RWPE1 (cell line): ENCODE data around the gene ASIC1.

Experiments used
- CTCF ChIA-PET: fragments of 350-600 bp; sonication (Branson Sonifier 250); formaldehyde crosslinking; extraction: SDS; loops from one replicate; lab custom pipeline; 2021; lab: Yijun Ruan, JAX
- POLR2A ChIA-PET: fragments of 400-600 bp; formaldehyde crosslinking; extraction: SDS; loops from one replicate; lab custom pipeline; 2020; ENCODE audit warnings: antibody characterized with exemption; ENCODE audit not compliant: low non-redundant PET; lab: Yijun Ruan, JAX
- DNase-seq: peaks from one replicate; pipeline ENCODE4 v3.0.0; 2012; ENCODE audit warnings: low spot score
- H3K27ac ChIP-seq: fragments of 450-650 bp; 2 replicates; pipeline ENCODE4 v1.5.1; 2017
- CTCF ChIP-seq: fragments of 450-650 bp; conservative IDR thresholded peaks from 2 replicates; pipeline ENCODE4 v1.5.1; 2017; ENCODE audit warnings: low read depth, mild to moderate bottlenecking

ASIC1 gene

DNA sequence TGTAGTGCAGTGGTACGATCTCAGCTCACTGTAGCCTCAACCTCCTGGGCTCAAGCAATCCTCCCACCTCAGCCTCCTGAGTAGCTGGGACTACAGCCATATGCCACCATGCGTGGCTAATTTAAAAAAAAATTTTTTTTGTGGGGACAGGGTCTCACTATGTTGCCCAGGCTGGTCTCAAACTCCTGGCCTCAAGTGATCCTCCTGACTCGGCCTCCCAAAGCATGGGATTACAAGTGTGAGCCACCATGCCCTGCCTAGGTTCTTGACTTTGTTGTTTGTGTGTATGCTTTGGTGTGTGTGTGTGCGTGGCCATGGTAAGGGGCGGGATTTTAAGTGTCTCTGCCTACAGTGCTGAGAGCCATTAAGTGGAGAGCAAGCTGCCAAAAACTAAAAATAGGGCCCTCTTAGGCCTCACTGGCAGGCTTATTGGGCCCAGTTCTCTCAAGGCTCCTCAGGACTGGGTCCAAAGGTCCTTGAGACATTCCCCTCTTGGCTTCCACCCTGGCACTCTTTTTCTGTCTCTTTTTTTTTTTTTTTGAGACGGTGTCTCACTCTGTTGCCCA is 59.7 kb downstream of the ASIC1 start:
- H3K27ac ChIP-seq = no peak overlapping the region
- CTCF ChIA-PET = no interaction called here
- TF ChIP-seq CTCF = no peak
- POLR2A ChIA-PET = no interaction called here
- DNase-seq = no peak

- no peak for DNase-seq
- no peak overlapping the region for H3K27ac ChIP-seq
- CTCF ChIA-PET = no interaction called here
- POLR2A ChIA-PET = no interaction called here
- TF ChIP-seq CTCF = no peak
Observed at GRCh38 chr12:50119387-50119786, 62.0 kb downstream of the ASIC1 start.

DNA sequence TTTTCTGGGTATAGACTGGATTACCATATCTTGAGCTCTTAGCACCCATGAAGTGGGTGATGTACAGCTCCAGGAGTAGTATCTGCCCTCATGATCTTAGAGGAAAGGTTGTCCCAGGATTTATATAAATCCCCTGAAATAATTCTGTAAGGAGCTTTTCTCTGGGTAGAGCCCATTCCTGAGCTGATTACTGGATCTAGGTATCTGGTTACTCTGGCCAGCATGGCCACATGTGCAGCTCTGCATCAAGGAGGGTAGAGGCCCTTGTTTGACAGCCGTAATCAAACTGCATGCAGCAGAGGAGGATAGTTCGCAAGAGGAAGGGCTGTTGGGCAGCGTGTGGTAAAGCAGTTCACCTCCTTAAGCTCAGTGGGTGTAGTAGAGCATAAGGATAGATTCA is 63.1 kb downstream of the ASIC1 start:
- POLR2A ChIA-PET = interaction anchor here (0.7 kb wide), 1 partner anchor 9 kb away, joined by 4 read pairs; the partner anchor contains the start of gene COX14
- H3K27ac ChIP-seq = no peak overlapping the region
- CTCF ChIA-PET = interaction anchor here (0.6 kb wide), 2 partner anchors 140 to 764 kb away, joined by 3 read pairs; no protein-coding TSS in a partner anchor
- DNase-seq = no peak
- no peak for TF ChIP-seq CTCF

DNA sequence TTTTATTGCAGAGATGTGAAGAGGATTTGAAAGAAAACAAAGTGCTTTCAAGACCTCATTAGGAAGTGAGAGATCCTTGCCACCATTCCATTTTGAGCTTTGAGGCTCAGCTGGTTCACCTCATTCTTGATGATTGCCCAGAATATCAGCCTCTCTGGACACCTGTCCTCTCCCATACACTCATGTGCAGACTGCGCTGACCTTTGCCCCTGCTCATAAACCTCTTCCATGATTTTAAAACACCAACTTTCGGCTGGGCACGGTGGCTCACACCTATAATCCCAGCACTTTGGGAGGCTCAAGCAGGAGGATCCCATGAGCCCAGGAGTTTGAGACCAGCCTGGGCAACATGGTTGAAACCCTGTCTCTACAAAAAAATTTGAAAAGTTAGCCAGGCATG is 63.6 kb downstream of the ASIC1 start:
- no peak for TF ChIP-seq CTCF
- ChIA-PET CTCF (interaction anchor here (0.6 kb wide), 1 partner anchor 140 kb away, joined by 3 read pairs; no protein-coding TSS in a partner anchor), POLR2A (no interaction called here)
- no peak for DNase-seq
- no peak overlapping the region for H3K27ac ChIP-seq

DNA sequence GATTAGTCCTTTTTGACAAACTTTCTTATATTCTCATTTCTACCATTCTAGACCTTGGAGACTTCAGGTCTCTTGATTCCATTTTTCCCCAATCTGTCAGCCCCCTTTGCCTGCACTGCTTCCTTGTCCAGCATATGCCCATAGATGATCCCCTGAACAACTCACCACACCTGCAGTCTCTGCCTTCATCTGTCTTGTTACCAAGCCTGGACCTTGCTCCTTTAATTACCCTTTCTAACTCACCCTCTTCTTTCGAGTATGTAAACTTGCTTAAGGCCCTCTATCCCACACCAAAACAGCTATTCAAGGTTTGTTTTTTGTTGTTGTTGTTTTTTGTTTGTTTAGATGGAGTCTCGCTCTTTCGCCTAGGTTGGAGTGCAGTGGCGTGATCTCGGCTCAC is 64.2 kb downstream of the ASIC1 start:
- TF ChIP-seq CTCF = no peak
- H3K27ac ChIP-seq = no peak overlapping the region
- ChIA-PET POLR2A (no interaction called here), CTCF (no interaction called here)
- DNase-seq = no peak

- POLR2A ChIA-PET = no interaction called here
- no peak overlapping the region for H3K27ac ChIP-seq
- no peak for TF ChIP-seq CTCF
- CTCF ChIA-PET = interaction anchor here (2.8 kb wide), 1 partner anchor 12 kb away, joined by 8 read pairs; the partner anchor contains the start of gene COX14
- DNase-seq = no peak
Observed at GRCh38 chr12:50123203-50123602, 65.8 kb downstream of the ASIC1 start.
